Measurements from ENCODE around the gene SLIT3.
"Not testable (repeated sequence)": the region's sequence is repeated elsewhere in the genome, so short reads cannot be mapped to it uniquely, and the experiment has no call there.

Gene SLIT3

DNA sequence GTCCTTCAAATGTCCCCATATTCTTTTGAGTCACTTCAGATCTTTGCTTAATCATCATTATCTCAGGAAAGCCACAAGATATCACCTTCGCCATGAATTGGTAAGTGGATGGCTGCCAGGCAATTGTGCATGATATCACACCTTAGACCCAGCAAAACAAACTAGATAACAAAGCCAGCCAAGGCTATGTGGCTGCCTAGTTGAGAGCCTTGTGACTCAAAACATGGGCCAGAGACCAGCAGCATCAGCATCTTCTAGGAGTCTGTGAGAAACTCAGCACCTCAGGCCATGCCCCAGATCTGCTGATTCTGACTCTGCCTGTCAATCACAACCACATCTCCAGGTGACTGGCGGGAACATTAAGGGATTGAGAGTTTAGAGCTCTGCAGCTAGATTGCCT is 82.8 kb downstream of the SLIT3 start:
- no peak for DNase-seq

DNA sequence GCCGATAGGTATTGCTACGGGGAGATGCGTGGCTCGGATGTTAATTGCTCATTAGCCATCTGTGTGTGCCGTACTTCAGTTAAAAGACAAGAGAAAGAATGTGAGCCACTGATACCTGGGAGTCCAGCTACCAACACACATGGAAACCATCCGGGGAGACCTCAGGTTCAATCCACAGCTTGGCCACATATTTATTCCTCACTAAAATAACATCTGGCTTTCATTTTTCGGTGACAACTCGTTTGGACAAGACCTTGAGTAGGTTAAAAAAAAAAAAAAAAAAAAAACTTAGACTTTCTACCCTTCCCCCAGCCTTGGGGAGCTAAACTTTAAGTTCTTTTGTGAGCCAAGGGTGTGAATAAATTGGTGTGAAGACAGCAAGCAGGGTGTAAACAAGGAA is 84.1 kb downstream of the SLIT3 start:
- DNase-seq = no peak

DNA sequence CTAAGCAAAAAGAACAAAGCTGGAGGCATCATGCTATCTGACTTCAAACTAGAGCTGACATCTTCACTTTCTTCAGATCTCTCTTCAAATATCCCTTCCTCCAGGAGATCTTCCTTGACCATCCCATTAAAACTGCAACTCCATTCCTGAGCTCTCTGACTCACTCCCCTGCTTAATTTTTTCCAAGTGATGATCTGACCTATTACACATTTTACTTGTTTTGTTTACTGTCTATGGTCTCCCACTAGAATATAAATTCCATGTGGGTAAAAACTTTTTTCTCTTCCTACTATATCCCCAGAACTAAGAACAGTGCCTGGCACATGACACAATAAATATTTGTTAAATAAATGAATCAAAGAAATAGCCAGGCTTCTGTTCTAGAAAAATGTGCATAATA is 87.5 kb downstream of the SLIT3 start:
- no peak for DNase-seq

DNA sequence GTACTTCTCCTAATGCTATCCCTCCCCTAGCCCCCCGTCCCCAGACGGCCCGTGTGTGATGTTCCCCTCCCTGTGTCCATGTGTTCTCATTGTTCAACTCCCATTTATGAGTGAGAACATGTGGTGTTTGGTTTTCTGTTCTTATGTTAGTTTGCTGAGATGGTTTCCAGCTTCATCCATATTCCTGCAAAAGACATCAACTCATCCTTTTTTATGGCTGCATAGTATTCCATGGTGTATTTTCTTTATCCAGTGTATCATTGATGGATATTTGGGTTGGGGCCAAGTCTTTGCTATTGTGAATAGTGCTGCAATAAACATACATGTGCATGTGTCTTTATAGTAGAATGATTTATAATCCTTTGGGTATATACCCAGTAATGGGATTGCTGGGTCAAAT is 89.2 kb downstream of the SLIT3 start:
- not testable (repeated sequence) for DNase-seq

DNA sequence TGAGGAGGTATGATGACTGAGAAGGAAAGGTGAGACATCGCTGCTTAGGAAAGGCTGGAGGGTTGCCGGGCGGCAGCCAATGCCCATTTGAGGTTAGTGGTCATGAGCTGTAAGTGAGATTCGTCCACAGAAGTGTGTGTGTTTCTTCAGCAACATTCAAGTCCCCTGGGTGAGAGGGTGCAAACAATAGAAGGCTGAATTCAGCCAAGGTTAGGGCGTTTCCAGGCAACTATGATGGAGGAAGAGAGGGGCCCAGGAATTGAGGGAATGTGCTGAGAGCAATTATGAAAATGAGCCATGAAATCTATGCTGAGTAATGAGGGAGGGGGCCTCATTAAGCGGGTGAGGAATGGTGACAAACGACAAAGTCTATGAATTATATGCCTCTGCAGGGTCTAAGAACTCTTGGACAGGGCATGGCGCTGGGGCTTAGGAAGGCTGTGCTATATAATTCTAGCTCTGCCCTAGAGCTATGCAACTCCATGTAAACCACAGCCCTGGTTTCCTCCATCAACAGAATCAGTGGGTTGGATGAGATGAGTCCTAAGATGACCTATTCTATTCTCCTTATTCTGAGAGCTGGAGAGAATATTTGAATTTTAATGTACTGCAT is 96.0 kb downstream of the SLIT3 start:
- DNase-seq = no peak

DNA sequence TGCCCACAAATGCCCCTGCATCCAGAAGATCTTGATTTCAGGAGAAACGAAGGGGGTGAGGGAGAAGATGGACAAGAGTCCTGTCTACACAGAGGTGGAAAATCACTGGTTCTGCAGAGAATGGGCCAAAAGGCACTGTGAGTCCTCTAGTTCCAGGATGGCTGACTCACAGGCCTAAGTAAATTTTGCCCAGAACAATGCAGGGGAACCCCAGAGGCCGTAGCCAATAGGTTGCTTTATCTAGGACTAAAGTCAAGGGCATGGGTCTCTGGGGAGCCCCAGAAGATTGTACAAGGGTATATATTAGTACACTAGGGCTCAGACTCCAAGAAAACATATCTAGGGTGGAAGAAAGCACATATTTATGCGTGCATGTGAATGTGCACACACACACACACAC is 98.0 kb downstream of the SLIT3 start:
- DNase-seq = no peak

DNA sequence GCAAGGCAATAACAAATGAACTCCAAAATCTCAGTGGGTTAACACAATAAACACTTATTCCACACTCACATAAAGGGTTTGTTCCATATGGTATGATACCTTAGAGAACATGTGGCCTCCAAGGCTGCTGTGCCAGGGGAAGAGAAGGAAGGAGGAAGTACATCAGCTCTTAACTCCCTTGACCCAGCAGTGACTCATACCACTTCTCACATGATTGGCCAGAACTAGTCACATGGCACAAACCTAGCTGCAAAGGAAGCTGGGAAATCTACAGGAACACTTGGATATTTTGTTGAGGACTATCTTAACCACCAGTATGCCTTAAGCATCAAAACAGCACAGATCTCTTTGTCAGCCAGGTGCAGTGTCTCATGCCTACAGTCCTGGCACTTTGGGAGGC is 99.3 kb downstream of the SLIT3 start:
- no peak for DNase-seq

DNA sequence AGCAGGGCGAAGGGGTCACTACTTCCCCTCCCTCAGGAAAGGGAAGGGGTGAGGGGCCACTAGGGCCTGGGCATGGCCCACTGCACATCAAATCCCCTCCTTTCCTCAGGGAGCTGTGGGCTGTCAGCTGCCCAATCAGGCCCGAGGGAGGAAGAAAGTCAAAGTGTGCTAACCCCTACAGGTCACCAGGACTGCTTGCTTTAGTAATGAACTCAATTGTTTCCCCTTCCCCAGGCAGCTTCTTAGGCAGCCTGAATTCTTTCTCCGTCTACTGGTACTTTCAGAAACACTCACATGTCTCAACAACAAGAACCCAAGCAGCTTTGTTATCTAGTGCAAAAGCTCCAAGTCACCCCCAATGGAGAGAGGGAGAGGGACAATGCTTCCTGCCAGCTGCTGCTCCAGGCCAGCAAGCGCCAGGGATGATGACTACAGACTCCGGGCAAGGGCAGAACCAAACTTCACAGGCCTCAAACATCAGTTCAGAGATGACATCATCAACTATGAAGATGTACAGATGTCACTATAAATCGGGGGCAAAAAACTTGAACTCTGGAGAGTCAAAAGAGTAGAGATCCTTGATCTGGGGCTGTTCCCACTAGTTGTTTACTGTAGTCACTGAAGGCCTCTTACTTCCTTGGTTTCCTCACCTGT is 100.7 kb downstream of the SLIT3 start:
- no peak for DNase-seq

DNA sequence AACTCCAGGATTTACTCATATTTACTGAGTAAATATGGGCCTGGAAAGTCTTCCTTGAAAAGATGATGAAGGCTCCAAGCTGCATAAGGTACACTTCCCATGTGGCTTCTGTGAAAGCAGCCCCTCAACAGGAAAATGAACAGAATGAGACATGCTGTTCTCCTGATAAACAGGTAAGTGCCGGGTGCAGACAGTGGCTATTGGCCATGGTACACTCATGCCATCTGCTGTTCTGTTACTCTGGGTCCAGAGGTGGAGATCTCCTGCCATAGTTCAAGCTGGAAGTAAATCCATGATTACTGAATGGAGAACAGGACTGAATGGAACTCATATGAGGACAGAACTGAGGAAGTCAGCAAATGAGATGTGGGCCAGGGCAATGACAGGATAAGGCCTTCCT is 103.6 kb downstream of the SLIT3 start:
- DNase-seq = no peak

DNA sequence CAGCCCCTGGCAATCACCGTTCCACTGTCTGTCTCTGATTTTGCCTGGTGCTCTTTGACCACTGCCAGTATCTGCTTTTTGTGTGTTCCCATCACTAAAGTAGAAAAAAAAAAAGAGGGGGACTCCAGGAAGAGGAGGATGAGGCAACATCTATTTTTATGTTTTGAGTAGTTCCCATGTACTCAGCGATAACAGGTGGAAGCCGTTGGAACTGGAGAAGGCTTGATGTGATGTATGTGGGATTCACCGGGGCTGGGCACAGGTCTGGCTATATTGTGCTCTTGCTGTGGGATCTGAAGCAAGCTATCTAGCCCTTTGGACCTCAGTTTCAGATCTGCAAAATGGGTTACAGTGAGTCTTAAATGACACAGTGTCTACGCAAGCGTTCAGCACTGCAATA is 104.9 kb downstream of the SLIT3 start:
- DNase-seq = no peak

DNA sequence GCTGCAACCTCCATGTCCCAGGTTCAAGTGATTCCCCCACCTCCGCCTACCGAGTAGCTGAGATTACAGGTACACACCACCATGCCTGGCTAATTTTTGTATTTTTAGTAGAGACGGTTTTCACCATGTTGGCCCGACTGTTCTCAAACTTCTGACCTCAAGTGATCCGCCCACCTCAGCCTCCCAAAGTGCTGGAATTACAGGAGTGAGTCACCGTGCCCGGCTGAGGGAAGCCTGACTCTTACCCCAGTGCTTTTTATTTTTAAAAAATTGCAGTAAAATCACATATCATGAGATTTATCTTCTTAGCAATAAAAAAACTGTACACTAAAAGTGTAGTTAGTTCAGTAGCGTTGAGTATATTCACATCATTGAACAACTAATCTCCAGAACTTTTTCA is 105.3 kb downstream of the SLIT3 start:
- DNase-seq = no peak

DNA sequence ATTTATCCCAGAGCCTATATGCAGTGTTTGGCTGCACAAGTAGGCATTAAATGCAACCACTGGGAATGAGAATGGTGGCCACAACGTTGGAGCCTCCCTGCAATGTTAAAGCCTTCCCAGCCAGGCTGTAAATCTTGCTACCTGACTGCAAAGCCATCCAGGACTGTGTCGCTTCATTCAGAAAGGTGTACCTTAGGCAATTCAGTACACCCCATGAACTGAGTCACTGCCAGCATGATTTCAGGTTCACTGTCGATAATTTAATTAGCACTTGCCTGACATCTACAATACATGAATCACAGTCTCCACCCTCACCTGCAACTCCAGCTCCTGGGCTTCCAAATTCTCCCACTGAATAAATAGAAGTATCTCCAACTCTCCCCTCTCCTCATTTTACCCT is 108.4 kb downstream of the SLIT3 start:
- DNase-seq = no peak

DNA sequence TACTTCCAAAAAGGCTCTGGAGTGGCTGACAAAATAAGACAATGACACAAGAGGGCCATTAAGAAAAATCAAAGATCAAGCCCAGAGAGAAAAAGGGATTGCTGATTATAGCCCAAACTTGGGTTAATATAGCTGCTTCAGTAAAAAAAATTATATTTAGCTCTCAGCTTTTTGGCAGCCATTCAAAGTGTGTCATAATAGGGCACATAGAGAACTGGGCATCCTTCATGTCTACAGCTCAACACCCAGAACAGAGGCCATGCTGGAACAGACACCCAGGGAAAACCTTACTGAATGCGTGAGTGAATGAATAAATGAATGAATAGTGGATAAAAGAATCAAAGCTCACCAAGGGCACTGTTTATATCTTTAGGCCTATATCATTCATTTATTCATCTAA is 110.1 kb downstream of the SLIT3 start:
- DNase-seq = no peak

DNA sequence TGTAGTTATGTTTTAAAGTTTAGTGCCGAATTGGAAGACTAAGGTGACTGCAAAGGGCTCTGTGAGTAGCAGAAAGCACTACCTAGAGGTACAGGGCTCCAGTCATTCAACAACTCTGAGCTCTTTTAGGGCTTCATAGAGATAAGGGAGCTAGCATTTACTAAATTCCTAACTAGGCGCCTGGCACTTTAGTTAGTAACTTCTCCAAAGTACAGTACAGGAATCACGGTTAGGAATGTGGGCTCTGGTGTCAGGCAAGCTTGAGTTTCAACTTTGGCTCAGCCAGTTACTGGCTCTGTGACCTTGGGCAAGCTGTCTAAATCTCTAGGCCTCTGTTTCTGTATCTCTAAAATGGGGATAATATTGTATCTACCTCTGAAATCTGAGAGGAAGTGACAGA is 115.3 kb downstream of the SLIT3 start:
- DNase-seq = no peak

DNA sequence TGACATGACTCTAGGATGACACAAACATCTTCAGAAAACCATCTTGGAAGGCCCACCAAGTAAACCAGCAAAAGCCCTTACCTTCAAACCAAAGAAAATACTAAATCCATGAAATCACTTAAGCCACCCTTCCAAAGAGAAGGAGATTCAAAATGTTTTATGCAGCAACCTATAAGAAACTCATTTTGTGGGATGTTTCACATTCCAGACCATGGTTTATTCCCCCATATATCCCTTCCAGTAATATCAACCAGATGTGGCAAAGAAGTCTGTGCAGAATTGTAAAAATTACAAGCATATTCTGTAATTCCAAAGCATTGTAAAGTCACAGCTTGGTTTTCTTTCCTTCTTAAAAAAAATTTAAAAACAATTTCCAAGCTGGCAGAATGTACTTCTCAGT is 117.4 kb downstream of the SLIT3 start:
- DNase-seq = no peak

DNA sequence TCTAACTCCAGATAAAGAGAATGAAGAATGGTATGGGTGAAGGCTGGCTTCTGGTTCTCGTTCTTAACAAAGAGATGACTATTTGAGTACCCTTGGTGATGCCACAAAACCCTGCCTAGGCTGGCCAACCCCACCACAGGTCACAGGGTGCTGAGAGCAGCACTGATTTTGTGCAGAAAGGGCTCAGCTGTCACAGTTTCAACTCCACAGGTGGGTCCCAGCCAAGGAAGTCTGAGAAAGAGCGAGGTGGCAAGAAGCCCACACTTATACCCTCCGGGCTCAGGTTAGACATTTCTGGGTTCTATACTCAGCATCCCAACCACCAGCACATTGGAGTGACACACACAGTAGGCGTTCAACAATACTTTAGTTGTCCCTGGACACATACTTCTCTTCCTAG is 118.1 kb downstream of the SLIT3 start:
- no peak for DNase-seq

DNA sequence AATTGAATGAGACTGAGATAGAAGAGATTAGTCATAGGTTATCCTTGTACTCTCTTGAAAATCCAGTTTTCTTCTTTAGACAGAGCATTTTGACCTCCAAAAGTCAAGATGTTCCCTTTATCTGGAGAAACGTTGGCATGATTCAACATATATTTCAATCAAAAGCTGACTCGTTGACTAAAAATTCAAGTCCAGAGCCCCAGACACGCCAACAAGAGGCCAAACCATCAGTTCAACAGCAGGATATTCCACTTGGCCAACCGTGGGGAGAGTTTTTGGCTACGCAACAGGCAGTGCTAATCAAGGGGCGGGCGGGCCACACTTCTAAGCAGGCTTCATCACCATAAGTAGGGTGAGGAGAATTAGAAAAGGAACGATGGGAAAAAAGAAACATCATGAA is 119.1 kb downstream of the SLIT3 start:
- DNase-seq = no peak

DNA sequence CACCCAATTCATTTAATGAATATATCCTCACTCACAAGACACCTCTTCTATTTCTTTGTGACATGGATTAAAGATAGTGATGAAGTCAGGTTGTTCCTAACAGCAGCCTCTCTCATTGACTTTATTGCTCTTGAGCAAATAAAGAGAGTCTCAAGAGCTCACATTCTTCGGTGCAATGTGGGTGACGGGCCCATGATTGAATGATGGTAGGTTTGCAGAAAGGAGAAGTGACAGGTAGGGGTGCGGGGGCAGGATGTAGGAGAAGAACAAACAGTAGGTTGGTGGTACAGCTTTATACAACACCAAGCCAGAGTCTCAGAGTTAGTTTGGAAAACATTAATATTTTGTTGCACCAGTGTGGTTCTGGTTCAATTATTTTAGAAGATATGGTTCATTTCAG is 122.2 kb downstream of the SLIT3 start:
- no peak for DNase-seq

DNA sequence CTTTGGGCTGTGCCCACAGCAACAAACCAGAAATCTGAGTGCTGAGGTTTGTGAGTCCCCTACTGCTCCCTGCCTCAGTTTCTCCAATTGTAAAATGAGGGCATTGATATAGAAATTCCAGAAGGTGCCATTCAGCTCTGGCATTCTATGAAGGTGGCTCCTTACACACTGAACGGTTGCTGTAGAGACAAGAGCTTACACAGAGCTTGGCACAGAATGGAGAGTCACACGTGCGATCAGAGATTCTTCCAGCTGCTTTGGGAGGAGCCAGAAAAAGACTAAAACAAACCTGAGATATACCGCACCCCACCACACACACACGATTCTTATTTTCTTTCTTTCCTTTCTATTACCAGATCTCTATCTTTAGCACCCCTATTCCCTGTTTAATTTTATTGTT is 122.7 kb downstream of the SLIT3 start:
- no peak for DNase-seq

DNA sequence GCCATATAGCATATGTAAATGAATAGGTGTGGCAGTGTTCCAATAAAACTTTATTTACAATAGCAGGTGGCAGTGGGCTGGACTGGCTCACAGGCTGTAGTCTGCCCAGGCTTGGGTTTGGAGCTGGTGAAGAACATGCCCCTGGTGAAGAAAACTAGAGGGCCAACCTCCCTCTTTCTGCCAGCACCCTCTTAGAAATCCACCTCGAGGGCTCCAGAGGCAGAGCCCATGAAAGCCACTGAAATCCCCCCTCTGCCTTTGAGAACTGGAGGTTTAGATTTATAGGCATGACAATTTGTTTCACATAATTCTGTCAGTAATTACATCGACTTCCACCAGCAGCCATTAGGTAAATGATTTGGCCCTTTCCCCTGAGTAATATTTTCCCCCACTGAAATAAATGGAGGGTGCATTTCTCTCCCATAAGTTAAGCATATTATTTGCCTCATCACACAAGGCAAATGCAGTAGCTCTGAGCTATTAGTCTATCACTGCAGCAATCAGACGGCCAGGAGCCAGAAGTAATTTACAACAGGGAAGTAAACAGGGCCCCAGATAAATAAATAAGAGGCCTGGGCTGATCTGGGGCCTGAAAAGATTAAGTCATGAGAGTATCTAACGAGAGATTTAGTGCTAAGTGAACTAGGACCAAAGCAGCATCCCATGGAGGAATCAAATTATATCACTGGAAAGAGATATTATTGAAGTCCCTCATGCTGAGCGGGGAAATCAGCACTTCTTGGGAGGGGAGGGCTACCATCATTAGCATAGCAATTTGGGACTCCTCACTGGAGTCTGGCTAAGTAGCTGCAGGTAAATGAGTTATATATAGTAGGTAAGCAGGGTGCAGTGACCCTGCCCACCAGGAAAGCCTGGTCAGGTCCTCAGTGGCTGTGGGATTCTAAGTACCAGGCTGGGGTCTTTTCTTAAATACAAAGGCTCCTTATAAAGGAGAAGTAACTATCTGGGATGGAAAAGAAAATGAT is 123.9 kb downstream of the SLIT3 start:
- DNase-seq = no peak

DNA sequence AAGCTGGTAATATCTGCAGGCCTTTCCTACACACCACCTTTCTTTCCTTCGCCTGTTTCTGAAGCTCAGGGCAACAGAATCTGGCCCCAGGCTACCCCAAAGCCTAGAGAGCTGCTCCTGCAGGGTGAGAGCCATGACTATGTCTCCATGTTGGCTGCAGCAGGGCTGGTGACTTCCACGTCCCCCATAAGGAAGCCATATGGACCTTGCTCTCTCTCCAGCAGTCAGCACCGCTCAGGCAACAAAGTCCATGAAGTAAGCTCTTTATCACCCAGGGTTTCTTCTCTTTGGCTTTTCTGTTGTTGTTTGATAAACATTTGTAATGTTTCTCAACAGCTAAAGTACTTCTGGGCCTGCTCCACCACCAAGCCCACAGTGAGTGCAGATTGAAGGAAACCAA is 125.2 kb downstream of the SLIT3 start:
- no peak for DNase-seq

DNA sequence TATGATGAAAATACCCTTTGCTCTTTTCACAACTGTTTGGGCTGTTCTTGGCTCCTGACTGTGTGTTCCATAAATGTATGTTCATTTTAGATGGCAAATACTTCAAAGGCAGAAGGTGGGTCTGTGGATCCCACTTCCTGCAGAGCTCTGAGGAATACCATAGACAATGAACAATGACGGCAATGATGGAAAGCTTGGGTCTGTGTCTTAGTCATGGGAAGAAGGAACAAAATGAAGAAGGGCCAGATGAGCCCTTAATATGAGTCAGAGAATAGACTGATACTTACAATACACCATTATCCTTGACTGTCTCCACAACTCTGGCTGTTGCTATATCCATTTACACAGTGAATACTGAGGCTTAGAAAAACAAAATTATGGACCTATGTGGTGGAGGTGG is 126.0 kb downstream of the SLIT3 start:
- DNase-seq = no peak

DNA sequence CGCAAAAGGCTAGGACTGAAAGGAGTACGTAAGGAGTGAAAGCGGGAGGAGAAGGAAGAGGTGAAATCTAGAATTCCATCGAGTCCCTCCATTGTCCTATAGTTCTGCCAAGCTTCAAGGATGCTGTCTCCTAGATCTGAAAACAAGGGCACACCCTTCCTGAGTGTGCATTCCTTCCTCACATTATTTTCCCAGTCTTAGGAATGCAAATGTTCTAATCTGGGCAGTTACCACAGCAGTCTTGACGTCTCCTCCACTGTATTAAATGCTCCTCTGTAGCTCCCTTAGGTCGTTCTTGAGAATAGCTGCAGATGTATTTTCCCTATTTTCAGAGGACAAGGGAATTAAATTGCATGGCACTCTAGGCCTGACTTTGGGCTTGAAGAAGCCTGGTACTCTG is 127.6 kb downstream of the SLIT3 start:
- no peak for DNase-seq

DNA sequence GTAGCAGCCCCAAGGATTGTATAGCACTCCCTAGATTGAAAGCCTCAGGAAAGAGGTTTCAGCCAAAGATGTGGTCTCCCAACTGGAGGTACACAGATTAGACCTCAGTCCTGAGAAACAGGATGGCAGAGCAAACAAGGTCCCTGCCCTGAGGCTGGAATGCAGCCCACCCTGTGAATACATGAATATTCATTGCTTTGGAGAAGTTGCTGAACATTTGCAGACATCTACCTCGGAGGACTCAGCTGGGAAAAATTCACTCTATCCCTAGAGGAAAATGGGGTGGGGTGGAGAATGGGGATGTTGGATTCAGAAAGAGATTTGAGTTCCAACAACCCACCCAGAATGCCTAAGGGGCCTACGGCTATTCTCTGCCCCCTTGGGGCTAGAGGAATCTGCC is 129.4 kb downstream of the SLIT3 start:
- DNase-seq = no peak
